K562 (cell line): ENCODE measurements around the gene CUX1. TPM values are rescaled to one million over a fixed set of nuclear protein-coding genes. Genes with fewer than 3 reads are reported as not detected.

Experiments used
- ATF1 ChIP-seq, 2 experiments: fragments of 450-650 bp in 1 of 2; IDR thresholded peaks; 2 replicates each; pipeline ENCODE4 v1.6.1; 2016; ENCODE audit warnings: missing compliant biosample characterization in 1 of 2, missing genetic modification characterization in 1 of 2
- DPF2 ChIP-seq: fragments of 450-650 bp; IDR thresholded peaks from 2 replicates; pipeline ENCODE4 v1.6.1; 2016
- ETV5 ChIP-seq: sonication (generic); formaldehyde crosslinking; IDR thresholded peaks from 2 replicates; pipeline ENCODE4 v1.4.0; 2020; ENCODE audit warnings: low read depth, mild to moderate bottlenecking, missing genetic modification reagents
- IRF1 ChIP-seq: sonication (generic); formaldehyde crosslinking; IDR thresholded peaks from 2 replicates; pipeline ENCODE4 v1.8.0; 2022; ENCODE audit warnings: missing genetic modification reagents, mild to moderate bottlenecking, borderline replicate concordance
- KDM2B ChIP-seq: fragments of 250-450 bp; sonication (Bioruptor Pico); IDR thresholded peaks from 2 replicates; pipeline ENCODE4 v1.8.0; 2021; ENCODE audit warnings: mild to moderate bottlenecking, moderate library complexity
- KHSRP ChIP-seq: fragments of 450-650 bp; IDR thresholded peaks from 2 replicates; pipeline ENCODE4 v1.6.1; 2017
- KLF6 ChIP-seq: fragments of 250-450 bp; sonication (Bioruptor Pico); IDR thresholded peaks from 2 replicates; pipeline ENCODE4 v1.4.0; 2020; ENCODE audit warnings: mild to moderate bottlenecking, moderate library complexity, borderline replicate concordance
- MAFF ChIP-seq: IDR thresholded peaks from 2 replicates; pipeline ENCODE4 v1.6.1; 2012; ENCODE audit warnings: low read length, improper control_type of control experiment
- MAX ChIP-seq: sonication (generic); formaldehyde crosslinking; IDR thresholded peaks from 2 replicates; pipeline ENCODE4 v1.9.0; 2022; ENCODE audit warnings: mild to moderate bottlenecking, missing genetic modification reagents
- MLX ChIP-seq, 2 experiments: fragments of 450-650 bp in 1 of 2; sonication (generic) in 1 of 2; formaldehyde crosslinking; conservative IDR thresholded peaks; 2 replicates each; pipeline versions ENCODE4 v1.4.0 to v1.8.1; 2020 to 2022; ENCODE audit warnings: mild to moderate bottlenecking in 1 of 2, missing genetic modification reagents in 1 of 2
- POLR2B ChIP-seq: fragments of 450-650 bp; IDR thresholded peaks from 2 replicates; pipeline ENCODE4 v1.6.1; 2018; ENCODE audit warnings: low read depth; ENCODE audit not compliant: partially characterized antibody
- PPARD ChIP-seq: fragments of 250-450 bp; sonication (Bioruptor Pico); IDR thresholded peaks from 2 replicates; pipeline ENCODE4 v1.8.0; 2022; ENCODE audit warnings: inconsistent platforms, mild to moderate bottlenecking, moderate library complexity
- RFX5 ChIP-seq: IDR thresholded peaks from 2 replicates; pipeline ENCODE4 v1.6.1; 2011; ENCODE audit warnings: low read depth, mild to moderate bottlenecking, improper control_type of control experiment, low read length
- SIN3B ChIP-seq: fragments of 450-650 bp; IDR thresholded peaks from 2 replicates; pipeline ENCODE4 v1.6.1; 2017; ENCODE audit warnings: low read depth, mild to moderate bottlenecking, moderate library complexity
- SOX6 ChIP-seq: fragments of 450-650 bp; IDR thresholded peaks from 2 replicates; pipeline ENCODE4 v1.6.1; 2014; ENCODE audit warnings: mild to moderate bottlenecking
- SRF ChIP-seq, 2 experiments: fragments of 250-450, 450-650 bp in 1 of 2; sonication (Bioruptor Pico) in 1 of 2; sonication (generic) in 1 of 2; formaldehyde crosslinking; IDR thresholded peaks; 2 replicates each; pipeline versions ENCODE4 v1.5.0 to v1.5.1; 2020 to 2022; ENCODE audit warnings: mild to moderate bottlenecking in 1 of 2, missing genetic modification reagents in 1 of 2
- TBP ChIP-seq: optimal IDR thresholded peaks from 2 replicates; pipeline ENCODE3; 2011; ENCODE audit warnings: low read depth, low read length, improper control_type of control experiment
- TCF7 ChIP-seq: sonication (generic); IDR thresholded peaks from 2 replicates; pipeline ENCODE4 v1.6.1; 2016; ENCODE audit warnings: antibody characterized with exemption, borderline replicate concordance
- TRIM28 ChIP-seq: fragments of 450-650 bp; IDR thresholded peaks from 2 replicates; pipeline ENCODE4 v1.6.1; 2017
- ZFP36 ChIP-seq: fragments of 150-350 bp; IDR thresholded peaks from 2 replicates; pipeline ENCODE4 v1.6.1; 2018; ENCODE audit warnings: low read length, low read depth; ENCODE audit not compliant: partially characterized antibody
- ZNF174 ChIP-seq: fragments of 250-450 bp; sonication (Bioruptor Pico); IDR thresholded peaks from 2 replicates; pipeline ENCODE4 v1.4.0; 2020; ENCODE audit warnings: mild to moderate bottlenecking
- ZNF445 ChIP-seq: fragments of 250-450 bp; sonication (Bioruptor Pico); IDR thresholded peaks from 2 replicates; pipeline ENCODE4 v1.4.0; 2020; ENCODE audit warnings: low read depth, mild to moderate bottlenecking, moderate library complexity
- polyA plus RNA-seq, 8 experiments: library from polyadenylated mRNA; depleted of rRNA in 4 of 8; stranded (reverse) in 5 of 8; unstranded in 3 of 8; fragments of >200 nt; fragmentation: Nextera tagmentation in 2 of 8; fragmentation: Illumina TruSeq in 1 of 8; extraction: Ambion mirVana in 2 of 8; extraction: Trizol in 1 of 8; gene quantifications; 2 replicates each; pipeline versions ENCODE4 v1.2.1 to v1.2.3, GENCODE V29; 2011 to 2014; ENCODE audit warnings: inconsistent platforms in 1 of 8, missing spikeins in 1 of 8
- total RNA-seq, 7 experiments: library from RNA; depleted of rRNA in 6 of 7; stranded (reverse); fragments of >200 nt in 6 of 7; fragmentation: Illumina TruSeq in 2 of 7; extraction: Trizol in 2 of 7; gene quantifications; 2 replicates each; pipeline versions ENCODE4 v1.2.1 to v1.2.3, GENCODE V29; 2011 to 2021; ENCODE audit warnings: low replicate concordance in 1 of 7
- TF ChIP-seq, protein P1 (sequence below), 3 experiments: fragments of 200-800 bp in 1 of 3; fragments of 250-450 bp in 1 of 3; fragments of 450-650 bp in 1 of 3; sonication (Bioruptor Pico) in 1 of 3; sonication (Bioruptor generic) in 1 of 3; formaldehyde crosslinking in 1 of 3; IDR thresholded peaks; 2 replicates each; pipeline versions ENCODE4 v1.6.1 to v1.8.0; 2016 to 2022; ENCODE audit warnings: mild to moderate bottlenecking in 2 of 3, missing genetic modification characterization in 2 of 3, missing compliant biosample characterization in 1 of 3, moderate library complexity in 1 of 3

CUX1 gene
- total and polyA plus RNA-seq, 9 of the 15 experiments (the other 6 are each of a cell fraction or from before 2014, with no cell fraction given): 3.6 to 55.3 (median 25.2) TPM

DNA sequence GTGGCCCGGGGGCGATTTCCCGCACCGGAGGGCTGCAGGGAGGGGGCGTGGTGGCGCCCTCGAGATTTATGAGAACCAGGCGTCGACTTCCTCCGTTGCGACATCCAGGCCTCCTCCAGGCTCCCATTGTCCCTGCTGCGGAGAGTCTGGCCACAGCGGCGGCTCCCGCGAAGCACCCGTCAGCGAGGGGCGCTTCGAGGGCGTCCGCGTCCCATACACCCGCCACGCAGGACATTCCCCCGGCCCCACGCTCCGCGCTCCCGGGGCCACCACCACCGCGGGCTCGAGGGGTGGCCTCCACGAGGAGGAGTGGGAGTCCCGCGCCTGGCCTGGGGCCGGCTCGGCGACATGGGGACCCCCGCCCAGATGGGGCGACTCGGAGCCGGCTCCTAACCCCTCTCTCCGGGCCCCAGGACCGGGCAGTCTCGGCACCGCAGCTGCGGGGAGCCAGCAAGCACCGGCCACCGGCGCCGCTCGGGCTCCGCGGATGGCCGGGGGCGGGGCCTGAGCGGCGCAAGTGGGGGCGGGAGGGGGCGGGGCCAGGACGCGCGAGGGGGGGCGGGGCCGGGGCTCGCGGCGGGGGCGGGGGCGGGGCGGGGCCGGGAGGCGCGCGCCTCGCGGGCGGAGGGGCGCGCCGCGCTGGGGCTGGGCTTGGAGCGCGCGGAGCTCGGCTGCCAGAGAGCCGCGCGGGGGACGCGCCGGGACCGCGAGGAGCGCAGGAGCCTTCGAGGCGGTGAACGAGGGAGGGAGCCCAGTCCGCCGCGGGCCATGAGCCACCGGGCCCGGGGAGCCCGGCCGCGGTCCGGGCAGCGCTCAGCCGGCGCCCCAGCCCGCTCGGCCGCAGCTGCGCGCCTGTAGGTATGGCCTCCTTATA is 469.0 kb downstream of the CUX1 start, which contains the start of gene SH2B2 (continued):
- TF ChIP-seq MLX (CRISPR knock-in tag; conservative IDR thresholded peaks at IDR 0.05) (no peak), SOX6 (0 out of 2 replicates have a peak, but pooled peaks have one; percentile 16), ZNF174 (CRISPR knock-in tag) (no peak), KLF6 (CRISPR knock-in tag) (no peak), POLR2B (peak; percentile 47), SIN3B (0 out of 2 replicates have a peak, but pooled peaks have one; percentile 21), RFX5 (no peak), KDM2B (CRISPR knock-in tag) (peak; percentile 81), MAFF (no peak), IRF1 (CRISPR knock-in tag) (no peak), KHSRP (no peak), SRF (CRISPR knock-in tag; IDR thresholded peaks at IDR 0.05) (no peak), TCF7 (no peak), TRIM28 (no peak), ETV5 (CRISPR knock-in tag) (peak; percentile 49), ATF1 (CRISPR knock-in tag; IDR thresholded peaks at IDR 0.05) (no peak), ATF1 (tag; IDR thresholded peaks at IDR 0.05) (peak; percentile 44), DPF2 (peak; percentile 33; the same call in 1 of the 2 replicates), PPARD (no peak), MAX (CRISPR knock-in tag) (no peak), ZNF445 (CRISPR knock-in tag) (no peak), ZFP36 (peak; percentile 7), TBP (no peak)
- TF ChIP-seq, protein P1, sequence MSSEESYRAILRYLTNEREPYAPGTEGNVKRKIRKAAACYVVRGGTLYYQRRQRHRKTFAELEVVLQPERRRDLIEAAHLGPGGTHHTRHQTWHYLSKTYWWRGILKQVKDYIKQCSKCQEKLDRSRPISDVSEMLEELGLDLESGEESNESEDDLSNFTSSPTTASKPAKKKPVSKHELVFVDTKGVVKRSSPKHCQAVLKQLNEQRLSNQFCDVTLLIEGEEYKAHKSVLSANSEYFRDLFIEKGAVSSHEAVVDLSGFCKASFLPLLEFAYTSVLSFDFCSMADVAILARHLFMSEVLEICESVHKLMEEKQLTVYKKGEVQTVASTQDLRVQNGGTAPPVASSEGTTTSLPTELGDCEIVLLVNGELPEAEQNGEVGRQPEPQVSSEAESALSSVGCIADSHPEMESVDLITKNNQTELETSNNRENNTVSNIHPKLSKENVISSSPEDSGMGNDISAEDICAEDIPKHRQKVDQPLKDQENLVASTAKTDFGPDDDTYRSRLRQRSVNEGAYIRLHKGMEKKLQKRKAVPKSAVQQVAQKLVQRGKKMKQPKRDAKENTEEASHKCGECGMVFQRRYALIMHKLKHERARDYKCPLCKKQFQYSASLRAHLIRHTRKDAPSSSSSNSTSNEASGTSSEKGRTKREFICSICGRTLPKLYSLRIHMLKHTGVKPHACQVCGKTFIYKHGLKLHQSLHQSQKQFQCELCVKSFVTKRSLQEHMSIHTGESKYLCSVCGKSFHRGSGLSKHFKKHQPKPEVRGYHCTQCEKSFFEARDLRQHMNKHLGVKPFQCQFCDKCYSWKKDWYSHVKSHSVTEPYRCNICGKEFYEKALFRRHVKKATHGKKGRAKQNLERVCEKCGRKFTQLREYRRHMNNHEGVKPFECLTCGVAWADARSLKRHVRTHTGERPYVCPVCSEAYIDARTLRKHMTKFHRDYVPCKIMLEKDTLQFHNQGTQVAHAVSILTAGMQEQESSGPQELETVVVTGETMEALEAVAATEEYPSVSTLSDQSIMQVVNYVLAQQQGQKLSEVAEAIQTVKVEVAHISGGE (CRISPR knock-in tag; IDR thresholded peaks at IDR 0.05): no peak
